Mesendoderm (in vitro differentiated cells): Measurements from ENCODE around the gene FHOD1.
A peak's percentile ranks its signal among the peaks of the same experiment; 100 is the strongest.

Experiments
- DNase-seq: peaks from one replicate; pipeline ENCODE4 v3.0.0; 2013
- H2AK5ac ChIP-seq: 2 replicates; pipeline ENCODE4 v1.6.1; 2013; ENCODE audit warnings: low read length, inconsistent platforms
- H2BK120ac ChIP-seq: 2 replicates; pipeline ENCODE4 v1.6.1; 2013; ENCODE audit warnings: low read depth, mild to moderate bottlenecking, low read length, moderate library complexity, mixed read lengths
- H2BK15ac ChIP-seq: replicated peaks from 2 replicates; pipeline ENCODE4 v1.6.1; 2013; ENCODE audit warnings: low read depth, mild to moderate bottlenecking, moderate library complexity
- H2BK5ac ChIP-seq: 2 replicates; pipeline ENCODE4 v1.6.1; 2013; ENCODE audit warnings: low read length, inconsistent platforms
- H3K18ac ChIP-seq: 2 replicates; pipeline ENCODE4 v1.6.1; 2013; ENCODE audit warnings: mild to moderate bottlenecking, low read length, mixed read lengths
- H3K23ac ChIP-seq: one replicate; pipeline ENCODE4 v1.6.1; 2013; ENCODE audit warnings: low read length
- H3K27ac ChIP-seq: 2 replicates; pipeline ENCODE4 v1.5.1; 2013; ENCODE audit warnings: low read depth, mild to moderate bottlenecking, inconsistent platforms, low read length, moderate library complexity
- H3K27me3 ChIP-seq: 2 replicates; pipeline ENCODE4 v1.6.1; 2013; ENCODE audit warnings: low read length, control low read depth, mild to moderate bottlenecking, inconsistent platforms; ENCODE audit not compliant: insufficient read depth, poor library complexity
- H3K36me3 ChIP-seq: 2 replicates; pipeline ENCODE4 v1.6.1; 2013; ENCODE audit warnings: low read length, inconsistent platforms; ENCODE audit not compliant: control insufficient read depth, insufficient read depth
- H3K4ac ChIP-seq: one replicate; pipeline ENCODE4 v1.6.1; 2013; ENCODE audit warnings: low read depth, mild to moderate bottlenecking, low read length, moderate library complexity
- H3K4me1 ChIP-seq: 2 replicates; pipeline ENCODE4 v1.6.1; 2013; ENCODE audit warnings: low read depth, low read length, inconsistent platforms; ENCODE audit not compliant: control insufficient read depth
- H3K4me2 ChIP-seq: 2 replicates; pipeline ENCODE4 v1.6.1; 2013; ENCODE audit warnings: low read length
- H3K4me3 ChIP-seq: 2 replicates; pipeline ENCODE4 v1.5.1; 2013; ENCODE audit warnings: mild to moderate bottlenecking, low read length
- H3K56ac ChIP-seq: one replicate; pipeline ENCODE4 v1.6.1; 2013; ENCODE audit warnings: low read length
- H3K79me1 ChIP-seq: 2 replicates; pipeline ENCODE4 v1.6.1; 2013; ENCODE audit warnings: low read length, inconsistent platforms
- H3K79me2 ChIP-seq: 2 replicates; pipeline ENCODE4 v1.6.1; 2013; ENCODE audit warnings: mild to moderate bottlenecking, low read length; ENCODE audit not compliant: control insufficient read depth, insufficient read depth
- H3K9ac ChIP-seq: 2 replicates; pipeline ENCODE4 v1.6.1; 2013; ENCODE audit warnings: low read length, inconsistent platforms
- H4K5ac ChIP-seq: one replicate; pipeline ENCODE4 v1.6.1; 2013; ENCODE audit warnings: low read length
- H4K8ac ChIP-seq: one replicate; pipeline ENCODE4 v1.6.1; 2013; ENCODE audit warnings: low read depth, mild to moderate bottlenecking, control low read depth, low read length, moderate library complexity
- WGBS: extraction: QIAGEN DNeasy Blood & Tissue Kit; methylation state at CpG from one replicate; pipeline ENCODE4 v1.1.7; 2013; ENCODE audit warnings: low lambda C conversion rate, missing lambda C conversion rate; ENCODE audit not compliant: insufficient coverage; ENCODE audit errors: extremely low coverage; 5-methylcytosine and 5-hydroxymethylcytosine counted together

Gene FHOD1

DNA sequence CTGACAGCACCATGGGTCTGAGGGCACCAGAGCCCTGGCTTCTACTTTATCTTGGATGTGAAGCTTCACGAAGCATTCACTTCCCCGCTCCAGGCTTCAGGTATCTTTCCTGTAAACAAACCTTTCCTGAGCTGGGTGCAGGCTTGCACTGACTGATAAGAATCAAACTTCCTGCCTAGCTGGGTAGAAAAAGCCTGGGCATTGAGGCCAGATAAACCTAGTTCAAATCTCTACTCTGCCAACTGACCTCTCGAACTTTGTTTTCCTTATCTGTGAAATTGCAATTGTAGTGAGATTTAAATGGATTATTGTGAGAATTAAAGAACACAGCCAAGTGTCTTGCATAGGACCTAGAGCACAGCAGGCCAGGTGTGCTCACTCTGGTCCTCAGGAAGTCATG lies 23.3 kb downstream of the FHOD1 start:
- H3K4ac ChIP-seq = no peak overlapping the region
- no peak overlapping the region for H2AK5ac ChIP-seq
- DNase-seq = peak; percentile 19
- H3K56ac ChIP-seq = no peak overlapping the region
- no peak overlapping the region for H2BK5ac ChIP-seq
- no peaks in the 10 kb centered on the region for H3K27me3 ChIP-seq
- H3K36me3 ChIP-seq = peaks cover 2% of the 10 kb centered on the region
- peaks cover 13% of the 10 kb centered on the region for H3K79me2 ChIP-seq
- H3K23ac ChIP-seq = no peak overlapping the region
- H3K27ac ChIP-seq = no peak overlapping the region
- peaks cover 2% of the 10 kb centered on the region for H3K4me1 ChIP-seq
- peaks cover 15% of the 10 kb centered on the region for H3K79me1 ChIP-seq
- no peak overlapping the region for H3K9ac ChIP-seq
- WGBS = no CpG with 5 or more reads among the region's 3 CpGs
- no peak overlapping the region for H3K4me2 ChIP-seq
- no peak overlapping the region for H2BK15ac ChIP-seq
- H3K4me3 ChIP-seq = no peak overlapping the region
- no peak overlapping the region for H2BK120ac ChIP-seq
- no peak overlapping the region for H3K18ac ChIP-seq
- H4K5ac ChIP-seq = no peak overlapping the region
- H4K8ac ChIP-seq = no peak overlapping the region

DNA sequence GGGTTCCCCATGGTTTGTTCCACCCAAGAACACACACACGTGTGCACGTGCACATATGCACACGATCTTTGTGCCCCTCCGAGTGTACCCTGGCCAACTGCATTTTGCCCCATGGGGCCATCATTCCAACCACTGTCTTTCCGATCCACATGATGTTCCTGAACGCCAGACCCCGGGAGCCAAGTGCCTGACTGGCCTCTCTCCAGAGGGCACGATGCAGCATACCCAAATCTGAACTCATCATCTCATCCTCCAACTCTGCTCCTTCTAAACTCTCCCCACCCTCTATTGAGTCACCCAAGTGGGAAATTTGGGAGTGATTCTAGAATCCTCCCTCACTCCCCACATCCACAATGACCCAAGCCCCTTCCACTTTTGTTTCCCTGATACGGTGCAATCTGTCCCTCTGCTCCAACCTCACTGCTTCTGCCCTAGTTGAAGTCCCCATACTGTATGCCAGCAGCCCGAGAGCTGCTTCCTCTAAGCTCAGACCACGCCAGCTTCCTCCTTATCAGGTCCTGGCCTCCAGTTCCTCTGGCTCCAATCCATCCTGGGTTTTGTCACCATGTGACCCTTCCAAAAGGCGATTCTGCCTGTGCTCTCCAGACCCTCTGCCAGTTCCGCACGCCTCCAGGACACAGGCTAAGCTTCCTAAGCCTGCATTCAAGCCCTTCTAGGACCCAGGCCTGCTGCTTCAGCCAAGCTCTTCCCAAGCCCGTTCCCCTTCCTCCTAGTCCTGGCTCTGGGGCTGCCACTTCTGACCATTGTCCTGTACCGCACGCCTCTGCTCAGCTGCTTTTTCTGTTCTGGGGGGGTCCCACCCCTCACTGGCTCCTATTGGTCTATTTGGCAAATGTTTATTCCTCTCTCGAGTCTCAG lies 30.4 kb downstream of the FHOD1 start:
- no peaks in the 10 kb centered on the region for H3K79me2 ChIP-seq
- H2BK15ac ChIP-seq = no peak overlapping the region
- H2AK5ac ChIP-seq = no peak overlapping the region
- no peak for DNase-seq
- H2BK5ac ChIP-seq = no peak overlapping the region
- H4K5ac ChIP-seq = no peak overlapping the region
- no peak overlapping the region for H3K9ac ChIP-seq
- no peaks in the 10 kb centered on the region for H3K4me1 ChIP-seq
- H3K4me3 ChIP-seq = no peak overlapping the region
- no peak overlapping the region for H4K8ac ChIP-seq
- no peak overlapping the region for H3K56ac ChIP-seq
- no peak overlapping the region for H3K4ac ChIP-seq
- no peak overlapping the region for H3K27ac ChIP-seq
- no peaks in the 10 kb centered on the region for H3K79me1 ChIP-seq
- H3K27me3 ChIP-seq = no peaks in the 10 kb centered on the region
- no CpG with 5 or more reads among the region's 18 CpGs for WGBS
- H2BK120ac ChIP-seq = no peak overlapping the region
- no peak overlapping the region for H3K4me2 ChIP-seq
- no peak overlapping the region for H3K23ac ChIP-seq
- H3K36me3 ChIP-seq = no peaks in the 10 kb centered on the region
- H3K18ac ChIP-seq = no peak overlapping the region

DNA sequence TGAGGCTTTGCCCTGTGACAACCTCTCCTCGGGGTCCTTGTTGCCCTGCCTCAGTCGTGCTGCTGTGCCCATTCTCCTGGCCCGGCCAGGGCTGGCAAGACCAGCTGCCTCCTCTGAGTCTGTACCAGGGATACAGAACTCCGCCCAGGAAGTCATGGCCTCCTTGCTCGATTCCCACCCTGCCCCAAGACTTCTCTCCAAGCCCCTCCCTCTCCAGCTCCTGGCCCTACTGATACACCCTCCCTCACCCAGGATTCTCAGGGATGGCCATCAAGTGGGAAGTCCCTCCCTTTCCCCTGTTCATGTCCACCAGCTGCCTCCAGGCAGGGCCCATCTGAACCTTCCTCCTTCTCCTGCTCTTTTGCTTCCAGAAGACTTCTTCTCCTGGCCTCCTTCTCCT lies 31.6 kb downstream of the FHOD1 start:
- Histone ChIP-seq H3K4me3 (no peak overlapping the region), H4K5ac (no peak overlapping the region), H3K36me3 (no peaks in the 10 kb centered on the region), H3K27me3 (no peaks in the 10 kb centered on the region), H2BK15ac (no peak overlapping the region), H3K9ac (no peak overlapping the region), H3K4ac (no peak overlapping the region), H2BK5ac (no peak overlapping the region), H3K27ac (no peak overlapping the region), H3K79me1 (no peaks in the 10 kb centered on the region), H3K18ac (no peak overlapping the region), H3K4me1 (no peaks in the 10 kb centered on the region), H3K4me2 (no peak overlapping the region), H3K23ac (no peak overlapping the region), H4K8ac (no peak overlapping the region), H3K79me2 (no peaks in the 10 kb centered on the region), H2AK5ac (no peak overlapping the region), H2BK120ac (no peak overlapping the region), H3K56ac (no peak overlapping the region)
- no CpG with 5 or more reads among the region's 5 CpGs for WGBS
- peak; percentile 35 for DNase-seq

DNA sequence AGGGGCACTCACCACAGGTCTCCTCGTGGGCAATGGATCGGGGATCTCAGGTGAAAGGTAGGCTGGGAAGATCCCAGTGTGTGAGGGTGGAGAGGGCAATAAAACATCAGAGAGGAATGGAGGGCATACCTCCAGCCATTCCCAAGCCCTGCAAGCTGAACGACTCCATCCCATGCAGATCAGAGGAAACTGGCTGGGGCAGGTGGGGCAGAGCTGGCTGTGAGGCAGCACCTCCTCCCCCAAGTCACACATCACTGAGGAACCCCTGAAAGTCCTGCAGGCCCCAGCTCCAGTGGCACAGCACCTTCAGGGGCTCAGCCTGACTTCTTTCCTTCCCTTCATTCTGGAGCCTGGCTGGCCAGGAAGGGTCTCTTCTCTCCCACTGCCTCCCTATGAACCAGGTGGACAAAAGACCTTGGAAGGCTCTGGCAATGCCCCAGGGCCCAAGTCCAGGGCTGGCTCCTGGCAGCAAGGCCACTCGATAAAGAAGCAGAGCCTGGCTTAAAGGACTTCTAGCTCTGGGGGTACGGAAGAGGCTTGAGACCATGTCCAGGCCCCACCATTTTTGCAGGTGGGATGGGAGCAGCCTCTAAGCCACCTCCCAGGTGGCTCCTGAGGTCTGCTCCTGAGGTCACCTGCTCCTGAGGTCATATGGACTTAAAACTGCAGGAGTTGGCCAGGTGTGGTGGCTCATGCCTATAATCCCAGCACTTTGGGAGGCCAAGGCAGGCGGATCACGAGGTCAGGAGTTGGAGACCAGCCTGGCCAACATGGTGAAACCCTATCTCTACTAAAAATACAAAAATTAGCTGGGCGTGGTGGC lies 33.9 kb downstream of the FHOD1 start:
- H4K8ac ChIP-seq = no peak overlapping the region
- no peaks in the 10 kb centered on the region for H3K36me3 ChIP-seq
- H2BK5ac ChIP-seq = no peak overlapping the region
- H3K4me3 ChIP-seq = no peak overlapping the region
- no peaks in the 10 kb centered on the region for H3K4me1 ChIP-seq
- no peak overlapping the region for H2AK5ac ChIP-seq
- H2BK15ac ChIP-seq = no peak overlapping the region
- no peak overlapping the region for H3K27ac ChIP-seq
- H3K27me3 ChIP-seq = no peaks in the 10 kb centered on the region
- no peaks in the 10 kb centered on the region for H3K79me2 ChIP-seq
- no CpG with 5 or more reads among the region's 8 CpGs for WGBS
- no peak overlapping the region for H3K9ac ChIP-seq
- no peak overlapping the region for H3K18ac ChIP-seq
- no peak overlapping the region for H3K23ac ChIP-seq
- no peak overlapping the region for H3K4me2 ChIP-seq
- H2BK120ac ChIP-seq = no peak overlapping the region
- H3K56ac ChIP-seq = no peak overlapping the region
- no peak for DNase-seq
- no peak overlapping the region for H4K5ac ChIP-seq
- no peak overlapping the region for H3K4ac ChIP-seq
- no peaks in the 10 kb centered on the region for H3K79me1 ChIP-seq

DNA sequence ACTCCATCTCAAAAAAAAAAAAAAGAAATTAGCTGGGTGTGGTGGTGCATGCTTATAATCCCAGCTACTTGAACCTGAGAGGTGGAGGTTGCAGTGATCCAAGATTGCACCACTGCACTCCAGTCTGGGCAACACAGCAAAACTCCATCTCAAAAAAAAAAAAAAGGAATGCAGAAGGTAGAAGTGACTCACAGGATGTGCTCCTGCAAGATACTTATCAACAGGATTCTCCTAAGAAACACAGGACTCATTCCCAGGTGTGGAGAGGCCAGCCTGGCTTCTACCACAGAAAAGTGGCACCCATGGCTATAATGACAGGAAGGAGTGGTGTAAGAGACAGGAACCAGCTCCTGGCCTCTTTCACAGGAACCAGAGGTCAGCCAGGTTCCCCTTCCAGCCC lies 34.5 kb downstream of the FHOD1 start:
- no peak overlapping the region for H2BK15ac ChIP-seq
- H3K56ac ChIP-seq = no peak overlapping the region
- no peak overlapping the region for H3K4me2 ChIP-seq
- no peak overlapping the region for H3K4ac ChIP-seq
- H2AK5ac ChIP-seq = no peak overlapping the region
- H3K27ac ChIP-seq = no peak overlapping the region
- H3K27me3 ChIP-seq = no peaks in the 10 kb centered on the region
- H3K79me2 ChIP-seq = no peaks in the 10 kb centered on the region
- no peaks in the 10 kb centered on the region for H3K4me1 ChIP-seq
- H2BK120ac ChIP-seq = no peak overlapping the region
- peak; percentile 57 for DNase-seq
- no peak overlapping the region for H3K23ac ChIP-seq
- H4K8ac ChIP-seq = no peak overlapping the region
- no peaks in the 10 kb centered on the region for H3K79me1 ChIP-seq
- H3K18ac ChIP-seq = no peak overlapping the region
- H3K9ac ChIP-seq = no peak overlapping the region
- H4K5ac ChIP-seq = no peak overlapping the region
- H3K4me3 ChIP-seq = no peak overlapping the region
- no peaks in the 10 kb centered on the region for H3K36me3 ChIP-seq
- H2BK5ac ChIP-seq = no peak overlapping the region
